Endothelial cell of umbilical vein (primary cell): ENCODE measurements around the gene INO80C. TPM values are rescaled to one million over a fixed set of nuclear protein-coding genes. Genes with fewer than 3 reads are reported as not detected.
A peak's percentile ranks its signal among the peaks of the same experiment; 100 is the strongest.

Experiments used
- BruUV-seq: library from RNA; stranded (reverse); fragments of 400-500 nt; replicated peaks from 2 replicates; lab custom pipeline; 2021; lab: Mats Ljungman, UMichigan
- CTCF ChIA-PET: fragments of 300-600, 350-600 bp; sonication (Branson Sonifier 250); formaldehyde crosslinking; loops from one replicate; lab custom pipeline; 2021; ENCODE audit warnings: antibody characterized with exemption, inconsistent platforms; lab: Charles Lee
- POLR2A ChIA-PET: fragments of 300-600, 350-600 bp; sonication (Branson Sonifier 250); formaldehyde crosslinking; loops from one replicate; lab custom pipeline; 2021; ENCODE audit warnings: antibody characterized with exemption, inconsistent platforms; lab: Charles Lee
- DNase-seq: peaks from one replicate; pipeline ENCODE4 v3.0.0-alpha.2; 2011; ENCODE audit warnings: low read depth, low spot score
- FAIRE-seq: peaks from 2 replicates; lab custom pipeline; 2011; peaks lifted over from hg19 to GRCh38; lab: Jason Lieb, UNC
- H2AFZ ChIP-seq: 2 replicates; pipeline ENCODE4 v1.6.0; 2012; ENCODE audit warnings: low read depth, low read length, control low read depth, inconsistent platforms
- H3K27ac ChIP-seq: 2 replicates; pipeline ENCODE4 v1.5.1; 2011; ENCODE audit warnings: low read depth, mild to moderate bottlenecking, control low read depth, low read length, moderate library complexity; ENCODE audit not compliant: insufficient read depth
- H3K27me3 ChIP-seq, 2 experiments: 2 replicates each; pipeline versions ENCODE4 v1.6.0 to v1.6.1; 2011; ENCODE audit warnings: low read length in 2 of 2, mixed read lengths in 1 of 2; ENCODE audit not compliant: control insufficient read depth in 2 of 2, insufficient read depth in 2 of 2
- H3K36me3 ChIP-seq, 2 experiments: 2 replicates in 1 of 2; 3 replicates in 1 of 2; pipeline ENCODE4 v1.5.1; 2011; ENCODE audit warnings: low read length in 2 of 2, mild to moderate bottlenecking in 1 of 2, moderate library complexity in 1 of 2; ENCODE audit not compliant: control insufficient read depth in 2 of 2, insufficient read depth in 2 of 2; ENCODE audit errors: extremely low read depth in 1 of 2
- H3K4me1 ChIP-seq: 3 replicates; pipeline ENCODE4 v1.5.1; 2011; ENCODE audit warnings: mild to moderate bottlenecking, low read length; ENCODE audit not compliant: control insufficient read depth, insufficient read depth; ENCODE audit errors: extremely low read depth
- H3K4me2 ChIP-seq: 2 replicates; pipeline ENCODE4 v1.6.1; 2011; ENCODE audit warnings: low read length, control low read depth, mixed read lengths; ENCODE audit not compliant: insufficient read depth
- H3K4me3 ChIP-seq, 3 experiments: fragments of 200-600 bp in 1 of 3; sonication (generic), shearing (Covaris generic) in 1 of 3; replicated peaks in 1 of 3; 2 replicates each; pipeline ENCODE4 v1.5.1; 2011 to 2016; ENCODE audit warnings: control low read depth in 3 of 3, low read length in 3 of 3, mild to moderate bottlenecking in 2 of 3, inconsistent platforms in 1 of 3, low read depth in 1 of 3, moderate library complexity in 1 of 3; ENCODE audit not compliant: insufficient read depth in 1 of 3
- H3K79me2 ChIP-seq: 2 replicates; pipeline ENCODE4 v1.6.0; 2012; ENCODE audit warnings: low read length, inconsistent platforms; ENCODE audit not compliant: control insufficient read depth, insufficient read depth
- H3K9ac ChIP-seq: replicated peaks from 2 replicates; pipeline ENCODE3; 2011; ENCODE audit warnings: low read length, control low read depth; ENCODE audit not compliant: insufficient read depth; ENCODE audit errors: extremely low read depth
- H3K9me1 ChIP-seq: replicated peaks from 3 replicates; pipeline ENCODE4 v1.6.0; 2011; ENCODE audit warnings: mild to moderate bottlenecking, low read length; ENCODE audit not compliant: control insufficient read depth, insufficient read depth; ENCODE audit errors: extremely low read depth
- H3K9me3 ChIP-seq: replicated peaks from 2 replicates; pipeline ENCODE4 v1.5.1; 2012; ENCODE audit warnings: low read length, inconsistent platforms; ENCODE audit not compliant: control insufficient read depth, insufficient read depth
- H4K20me1 ChIP-seq: replicated peaks from 2 replicates; pipeline ENCODE3; 2011; ENCODE audit warnings: mild to moderate bottlenecking, low read length; ENCODE audit not compliant: control insufficient read depth, insufficient read depth; ENCODE audit errors: extremely low read depth
- EZH2 ChIP-seq: IDR thresholded peaks from 2 replicates; pipeline ENCODE4 v1.6.1; 2012; ENCODE audit warnings: borderline replicate concordance, low read depth, mild to moderate bottlenecking, moderate library complexity, low read length, inconsistent platforms; ENCODE audit not compliant: severe bottlenecking
- FOS ChIP-seq: IDR thresholded peaks from 2 replicates; pipeline ENCODE4 v1.6.1; 2011; ENCODE audit warnings: mild to moderate bottlenecking, low read length, moderate library complexity, borderline replicate concordance; ENCODE audit not compliant: insufficient read depth
- GATA2 ChIP-seq: IDR thresholded peaks from 2 replicates; pipeline ENCODE4 v1.7.0; 2011; ENCODE audit warnings: low read depth, mild to moderate bottlenecking, moderate library complexity, mixed read lengths, low read length; ENCODE audit not compliant: insufficient read length, insufficient read depth
- JUN ChIP-seq: IDR thresholded peaks from 2 replicates; pipeline ENCODE4 v1.6.1; 2011; ENCODE audit warnings: borderline replicate concordance, low read depth; ENCODE audit not compliant: insufficient read length, insufficient read depth
- MYC ChIP-seq: IDR thresholded peaks from one replicate; pipeline ENCODE4 v1.6.1; 2011; ENCODE audit warnings: mild to moderate bottlenecking, low read depth, low read length
- POLR2A ChIP-seq: IDR thresholded peaks from 2 replicates; pipeline ENCODE4 v1.6.1; 2012; ENCODE audit warnings: low read depth, mild to moderate bottlenecking, control low read depth, low read length
- POLR2AphosphoS5 ChIP-seq: IDR thresholded peaks from 2 replicates; pipeline ENCODE4 v1.6.1; 2012; ENCODE audit warnings: low read depth, mild to moderate bottlenecking, control low read depth, low read length, moderate library complexity; ENCODE audit not compliant: insufficient read depth
- dilution Hi-C: fragments of 300-500 bp; cut with MboI; formaldehyde crosslinking; loops from one replicate; pipeline ENCODE4 v1.15.0; 2019; ENCODE audit warnings: low sequenced_read_pairs; ENCODE audit not compliant: extremely low pct_ligation_motif_present
- intact Hi-C: fragments of 100-400 bp; cut with micrococcal nuclease; formaldehyde crosslinking; loops from one replicate; pipeline ENCODE4 v1.10.0; 2022
- polyA plus RNA-seq, 4 experiments: library from polyadenylated mRNA; depleted of rRNA in 3 of 4; stranded (reverse) in 3 of 4; unstranded in 1 of 4; fragments of >200 nt; gene quantifications; 2 replicates each; pipeline versions ENCODE4 v1.2.1 to v1.2.3, GENCODE V29; 2011 to 2012; ENCODE audit warnings: missing spikeins in 1 of 4
- total RNA-seq: library from RNA; stranded (reverse); gene quantifications from 2 replicates; pipeline ENCODE4 v1.2.3, GENCODE V29; 2021
- TF ChIP-seq, protein P1 (sequence below), 2 donors: IDR thresholded peaks; 1 replicate in 1 of 2; 2 replicates in 1 of 2; pipeline ENCODE4 v1.5.1; 2011; ENCODE audit warnings: low read length in 2 of 2, mild to moderate bottlenecking in 2 of 2, moderate library complexity in 2 of 2, control low read depth in 1 of 2, inconsistent platforms in 1 of 2, low read depth in 1 of 2; ENCODE audit not compliant: insufficient read depth in 1 of 2; ENCODE audit errors: extremely low read depth in 1 of 2
- TF ChIP-seq, protein P2 (sequence below): IDR thresholded peaks from 2 replicates; pipeline ENCODE4 v1.6.1; 2011; ENCODE audit not compliant: insufficient read depth, insufficient read length

INO80C gene
- total and polyA plus RNA-seq, 2 donors (not counting 3 experiments of a cell fraction or from before 2014, with no cell fraction given): 43.4 to 56.0 TPM

DNA sequence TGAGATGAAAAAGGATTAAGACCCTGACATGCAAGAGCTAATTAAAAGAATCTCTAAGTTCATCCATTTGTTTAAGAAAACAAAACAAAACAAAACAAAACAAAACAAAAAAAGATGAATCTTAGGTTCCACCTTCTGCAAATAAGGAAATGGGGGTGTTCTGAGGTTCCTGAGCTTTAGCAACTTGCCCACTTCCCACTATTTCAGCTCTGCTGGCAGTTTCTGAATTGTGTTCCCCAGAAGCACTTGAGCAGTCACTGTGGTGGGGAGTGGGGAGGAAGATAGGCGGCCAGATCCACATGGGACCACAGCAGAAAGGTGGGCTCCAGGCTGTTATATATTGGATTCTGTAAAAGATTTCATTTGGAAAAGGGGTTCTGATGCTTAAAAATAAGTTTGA lies 20.3 kb downstream of the INO80C start:
- FAIRE-seq (no peak), DNase-seq (no peak)
- Histone ChIP-seq H3K4me2 (peak overlapping the region; percentile 45), H3K9me3 (no peaks in the 10 kb centered on the region), H3K36me3 (no peaks in the 10 kb centered on the region), H3K9me1 (no peaks in the 10 kb centered on the region), H3K27me3 (no peaks in the 10 kb centered on the region), H3K79me2 (peaks cover 75% of the 10 kb centered on the region), H3K4me3 (peak overlapping the region in 2 of 3 experiments; percentile 46 to 47), H2AFZ (no peak overlapping the region), H3K4me1 (peaks cover 42% of the 10 kb centered on the region), H4K20me1 (no peaks in the 10 kb centered on the region), H3K9ac (peak overlapping the region; percentile 76), H3K27ac (peak overlapping the region; percentile 90)
- ChIA-PET POLR2A (no interaction called here), CTCF (interaction anchor here (0.6 to 3.5 kb wide), 3 partner anchors 14 to 162 kb away, joined by 3 to 23 read pairs (median 4); no protein-coding TSS in a partner anchor)
- dilution Hi-C loops (no loop called here), intact Hi-C loops (no loop called here)
- TF ChIP-seq POLR2AphosphoS5 (no peak), GATA2 (no peak), FOS (no peak), EZH2 (no peak), MYC (no peak), POLR2A (no peak), JUN (no peak)
- TF ChIP-seq, protein P1, sequence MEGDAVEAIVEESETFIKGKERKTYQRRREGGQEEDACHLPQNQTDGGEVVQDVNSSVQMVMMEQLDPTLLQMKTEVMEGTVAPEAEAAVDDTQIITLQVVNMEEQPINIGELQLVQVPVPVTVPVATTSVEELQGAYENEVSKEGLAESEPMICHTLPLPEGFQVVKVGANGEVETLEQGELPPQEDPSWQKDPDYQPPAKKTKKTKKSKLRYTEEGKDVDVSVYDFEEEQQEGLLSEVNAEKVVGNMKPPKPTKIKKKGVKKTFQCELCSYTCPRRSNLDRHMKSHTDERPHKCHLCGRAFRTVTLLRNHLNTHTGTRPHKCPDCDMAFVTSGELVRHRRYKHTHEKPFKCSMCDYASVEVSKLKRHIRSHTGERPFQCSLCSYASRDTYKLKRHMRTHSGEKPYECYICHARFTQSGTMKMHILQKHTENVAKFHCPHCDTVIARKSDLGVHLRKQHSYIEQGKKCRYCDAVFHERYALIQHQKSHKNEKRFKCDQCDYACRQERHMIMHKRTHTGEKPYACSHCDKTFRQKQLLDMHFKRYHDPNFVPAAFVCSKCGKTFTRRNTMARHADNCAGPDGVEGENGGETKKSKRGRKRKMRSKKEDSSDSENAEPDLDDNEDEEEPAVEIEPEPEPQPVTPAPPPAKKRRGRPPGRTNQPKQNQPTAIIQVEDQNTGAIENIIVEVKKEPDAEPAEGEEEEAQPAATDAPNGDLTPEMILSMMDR (IDR thresholded peaks at IDR 0.05; ENCODE audit: extremely low read depth in 1 of 2, insufficient read depth in 1 of 2, low read depth in 1 of 2, low read length in 2 of 2): no peak
- TF ChIP-seq, protein P2, sequence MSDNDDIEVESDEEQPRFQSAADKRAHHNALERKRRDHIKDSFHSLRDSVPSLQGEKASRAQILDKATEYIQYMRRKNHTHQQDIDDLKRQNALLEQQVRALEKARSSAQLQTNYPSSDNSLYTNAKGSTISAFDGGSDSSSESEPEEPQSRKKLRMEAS: no peak
- BruUV-seq: no TSS peak
